GM19099 (cell line): Measurements from ENCODE around the gene DNAJC11.

Experiments used
- POLR2A ChIP-seq: IDR thresholded peaks from 3 replicates; pipeline ENCODE4 v1.6.1; 2011; ENCODE audit warnings: low read depth; ENCODE audit not compliant: insufficient read length; ENCODE audit errors: extremely low read depth

DNAJC11 gene

GRCh38 chr1:6624710-6625583 is 76.7 kb downstream of the DNAJC11 start, which contains the start of gene THAP3:
THAP3 (plus strand) TSS chr1:6624868; CDS start chr1:6625219, 351 bp downstream.
- TF ChIP-seq POLR2A, result peak; percentile 43

GRCh38 chr1:6623269-6623965 is 78.2 kb downstream of the DNAJC11 start:
- TF ChIP-seq POLR2A, result no peak

- no peak for TF ChIP-seq POLR2A
These were observed 79.0 kb downstream of the DNAJC11 start for GRCh38 chr1:6622396-6623152.

- no peak for TF ChIP-seq POLR2A
These were observed 79.9 kb downstream of the DNAJC11 start for GRCh38 chr1:6621429-6622391.

- no peak for TF ChIP-seq POLR2A
These were observed 82.6 kb downstream of the DNAJC11 start for GRCh38 chr1:6619045-6619444.

GRCh38 chr1:6614929-6615785 is 86.5 kb downstream of the DNAJC11 start:
- TF ChIP-seq POLR2A, result no peak

- no peak for TF ChIP-seq POLR2A
These were observed 87.3 kb downstream of the DNAJC11 start for GRCh38 chr1:6614019-6614928.

- TF ChIP-seq POLR2A, result peak; percentile 42
These were observed 88.1 kb downstream of the DNAJC11 start, which contains the start of gene PHF13 for GRCh38 chr1:6613361-6614018. PHF13 (plus strand) TSS chr1:6613731; CDS start chr1:6614067, 336 bp downstream.

GRCh38 chr1:6612641-6613360 is 88.8 kb downstream of the DNAJC11 start:
- no peak for TF ChIP-seq POLR2A

GRCh38 chr1:6603915-6604558 is 97.6 kb downstream of the DNAJC11 start:
- no peak for TF ChIP-seq POLR2A
